H1 (cell line): ENCODE measurements around the gene ZBTB20. TPM values are rescaled to one million over a fixed set of nuclear protein-coding genes. Genes with fewer than 3 reads are reported as not detected.
A peak's percentile ranks its signal among the peaks of the same experiment; 100 is the strongest.

Source experiments
- CTCF ChIA-PET: fragments of 300-600 bp; sonication (Branson Sonifier 250); formaldehyde crosslinking; loops from one replicate; lab custom pipeline; 2021; ENCODE audit not compliant: partially characterized antibody; lab: Charles Lee
- POLR2A ChIA-PET: fragments of 300-600 bp; sonication (Branson Sonifier 250); formaldehyde crosslinking; loops from one replicate; lab custom pipeline; 2021; ENCODE audit warnings: inconsistent platforms; ENCODE audit not compliant: partially characterized antibody; lab: Charles Lee
- DNase-seq, 2 experiments: peaks; one replicate each; pipeline versions ENCODE4 v3.0.0 to v3.0.0-alpha.2; 2010 to 2022; ENCODE audit warnings: low spot score in 2 of 2, low read depth in 1 of 2, mixed read lengths in 1 of 2
- FAIRE-seq: peaks from 2 replicates; lab custom pipeline; 2011; peaks lifted over from hg19 to GRCh38; lab: Jason Lieb, UNC
- H2AFZ ChIP-seq: 2 replicates; pipeline ENCODE4 v1.8.1; 2012; ENCODE audit warnings: low read length, inconsistent platforms
- H2AK5ac ChIP-seq: 2 replicates; pipeline ENCODE4 v1.6.1; 2013; ENCODE audit warnings: low read depth, low read length
- H2BK120ac ChIP-seq: replicated peaks from 2 replicates; pipeline ENCODE3; 2013; ENCODE audit warnings: low read depth, low read length, inconsistent platforms
- H2BK12ac ChIP-seq: 2 replicates; pipeline ENCODE4 v1.6.1; 2013; ENCODE audit warnings: low read depth, low read length
- H2BK15ac ChIP-seq: 2 replicates; pipeline ENCODE4 v1.6.1; 2013; ENCODE audit warnings: low read length
- H2BK20ac ChIP-seq: 2 replicates; pipeline ENCODE4 v1.6.1; 2013; ENCODE audit warnings: low read length
- H2BK5ac ChIP-seq: 2 replicates; pipeline ENCODE4 v1.6.1; 2013; ENCODE audit warnings: low read depth, low read length
- H3K14ac ChIP-seq: 2 replicates; pipeline ENCODE4 v1.6.1; 2013; ENCODE audit warnings: inconsistent platforms; ENCODE audit not compliant: insufficient read length
- H3K18ac ChIP-seq: 2 replicates; pipeline ENCODE4 v1.6.1; 2013; ENCODE audit warnings: low read length; ENCODE audit errors: extremely low read depth
- H3K23ac ChIP-seq: 2 replicates; pipeline ENCODE4 v1.6.1; 2013; ENCODE audit warnings: inconsistent platforms; ENCODE audit not compliant: insufficient read length
- H3K23me2 ChIP-seq: 2 replicates; pipeline ENCODE4 v1.6.1; 2013; ENCODE audit warnings: low read depth, low read length
- H3K27ac ChIP-seq: 2 replicates; pipeline ENCODE4 v1.6.1; 2011; ENCODE audit warnings: low read depth, low read length, inconsistent platforms
- H3K27me3 ChIP-seq, 4 experiments: replicated peaks in 1 of 4; 1 replicate in 1 of 4; 2 replicates in 3 of 4; pipeline versions ENCODE4 v1.6.1 to v1.8.1; 2011 to 2013; ENCODE audit warnings: low read length in 3 of 4, mild to moderate bottlenecking in 3 of 4, inconsistent platforms in 2 of 4, mixed read lengths in 2 of 4, moderate library complexity in 1 of 4; ENCODE audit not compliant: control insufficient read depth in 3 of 4, insufficient read depth in 3 of 4; ENCODE audit errors: extremely low read depth in 1 of 4
- H3K36me3 ChIP-seq, 4 experiments: 2 replicates each; pipeline versions ENCODE4 v1.6.1 to v1.8.1; 2011 to 2013; ENCODE audit warnings: mild to moderate bottlenecking in 4 of 4, low read length in 3 of 4, moderate library complexity in 2 of 4, control low read depth in 1 of 4, inconsistent platforms in 1 of 4; ENCODE audit not compliant: insufficient read depth in 4 of 4, control insufficient read depth in 2 of 4
- H3K4ac ChIP-seq: replicated peaks from 2 replicates; pipeline ENCODE3; 2013; ENCODE audit warnings: low read length, low read depth, mixed read lengths, inconsistent platforms; ENCODE audit not compliant: insufficient read length
- H3K4me1 ChIP-seq, 4 experiments: replicated peaks in 1 of 4; 1 replicate in 1 of 4; 2 replicates in 3 of 4; pipeline versions ENCODE4 v1.6.1 to v1.8.1; 2011 to 2013; ENCODE audit warnings: low read length in 3 of 4, inconsistent platforms in 2 of 4, mixed read lengths in 1 of 4; ENCODE audit not compliant: insufficient read depth in 4 of 4, control insufficient read depth in 3 of 4
- H3K4me2 ChIP-seq, 2 experiments: 2 replicates each; pipeline versions ENCODE4 v1.6.1 to v1.8.1; 2011 to 2013; ENCODE audit warnings: low read depth in 2 of 2, low read length in 2 of 2, control low read depth in 1 of 2, inconsistent platforms in 1 of 2, mild to moderate bottlenecking in 1 of 2; ENCODE audit not compliant: insufficient read depth in 1 of 2
- H3K4me3 ChIP-seq, 4 experiments: fragments of 200-600, 300-600 bp in 1 of 4; sonication (generic), shearing (Covaris generic), sonication (Bioruptor Twin) in 1 of 4; 2 replicates each; pipeline versions ENCODE4 v1.5.1 to v1.8.1; 2011 to 2016; ENCODE audit warnings: low read length in 4 of 4, low read depth in 3 of 4, control low read depth in 2 of 4, inconsistent platforms in 2 of 4, mild to moderate bottlenecking in 2 of 4, mixed read lengths in 1 of 4, moderate library complexity in 1 of 4; ENCODE audit not compliant: insufficient read depth in 2 of 4; ENCODE audit errors: extremely low read depth in 1 of 4
- H3K56ac ChIP-seq: replicated peaks from 2 replicates; pipeline ENCODE3; 2013; ENCODE audit warnings: low read depth, mild to moderate bottlenecking, mixed read lengths, low read length, inconsistent platforms; ENCODE audit not compliant: insufficient read length
- H3K79me1 ChIP-seq: 2 replicates; pipeline ENCODE4 v1.6.1; 2013; ENCODE audit warnings: low read depth, low read length, control low read depth
- H3K79me2 ChIP-seq, 2 experiments: 2 replicates each; pipeline versions ENCODE4 v1.6.1 to v1.8.1; 2012 to 2013; ENCODE audit warnings: low read length in 2 of 2, mild to moderate bottlenecking in 2 of 2, inconsistent platforms in 1 of 2; ENCODE audit not compliant: insufficient read depth in 2 of 2, control insufficient read depth in 1 of 2
- H3K9ac ChIP-seq, 4 experiments: replicated peaks in 1 of 4; 1 replicate in 1 of 4; 2 replicates in 3 of 4; pipeline versions ENCODE4 v1.6.1 to v1.8.1; 2011 to 2013; ENCODE audit warnings: low read depth in 3 of 4, low read length in 3 of 4, control low read depth in 2 of 4, mild to moderate bottlenecking in 2 of 4, moderate library complexity in 2 of 4, inconsistent platforms in 1 of 4; ENCODE audit errors: extremely low read depth in 1 of 4
- H3K9me3 ChIP-seq, 2 experiments: 2 replicates each; pipeline versions ENCODE4 v1.6.1 to v1.8.1; 2012 to 2013; ENCODE audit warnings: mild to moderate bottlenecking in 2 of 2, moderate library complexity in 2 of 2, control low read depth in 1 of 2, inconsistent platforms in 1 of 2, low read depth in 1 of 2, low read length in 1 of 2, mixed read lengths in 1 of 2; ENCODE audit not compliant: insufficient read depth in 2 of 2
- H4K20me1 ChIP-seq, 2 experiments: replicated peaks in 1 of 2; 2 replicates each; pipeline versions ENCODE3 to v1.8.1; 2011 to 2013; ENCODE audit warnings: inconsistent platforms in 2 of 2, low read length in 2 of 2, mild to moderate bottlenecking in 1 of 2; ENCODE audit not compliant: insufficient read depth in 2 of 2, control insufficient read depth in 1 of 2
- H4K5ac ChIP-seq: 2 replicates; pipeline ENCODE4 v1.6.1; 2013; ENCODE audit warnings: low read length, low read depth, mixed read lengths, inconsistent platforms; ENCODE audit not compliant: insufficient read length
- H4K8ac ChIP-seq: 2 replicates; pipeline ENCODE4 v1.8.0; 2013; ENCODE audit warnings: mild to moderate bottlenecking, moderate library complexity, low read length, inconsistent platforms; ENCODE audit not compliant: insufficient read depth; ENCODE audit errors: extremely low read depth
- H4K91ac ChIP-seq: replicated peaks from 2 replicates; pipeline ENCODE3; 2013; ENCODE audit warnings: low read length, mixed read lengths, inconsistent platforms; ENCODE audit not compliant: insufficient read length
- WGBS, 2 experiments: shearing (Covaris generic) in 1 of 2; methylation state at CpG; one replicate each; pipeline versions ENCODE4 v1.1.6 to v1.1.7; 2013 to 2015; ENCODE audit warnings: low lambda C conversion rate in 2 of 2, mixed read lengths in 2 of 2, inconsistent platforms in 1 of 2, low coverage in 1 of 2, missing lambda C conversion rate in 1 of 2; ENCODE audit not compliant: insufficient replicate concordance in 2 of 2, insufficient coverage in 1 of 2, insufficient read length in 1 of 2; ENCODE audit errors: extremely low coverage in 1 of 2, missing lambda C conversion rate in 1 of 2; 5-methylcytosine and 5-hydroxymethylcytosine counted together
- polyA plus RNA-seq, 7 experiments: library from polyadenylated mRNA; depleted of rRNA in 3 of 7; stranded (reverse) in 5 of 7; unstranded in 2 of 7; fragments of >200 nt in 5 of 7; fragments of 200-250 nt in 2 of 7; gene quantifications; 1 replicate in 5 of 7; 2 replicates in 1 of 7; 4 replicates in 1 of 7; pipeline versions ENCODE4 v1.2.1 to v1.2.3, GENCODE V29; 2011 to 2013; ENCODE audit warnings: missing spikeins in 2 of 7, mixed read lengths in 2 of 7
- total RNA-seq: library from RNA; stranded (reverse); fragmentation: NEBNext Ultra II Directional; extraction: Animal tissue kit (Norgen Biotek cat#: 25700); gene quantifications from 2 replicates; pipeline ENCODE4 v1.2.1, GENCODE V29; 2021

ZBTB20 gene
- total and polyA plus RNA-seq, 2 of the 8 experiments (the other 6 are each of a cell fraction or from before 2014, with no cell fraction given), result 0.35 to 1.3 TPM

DNA sequence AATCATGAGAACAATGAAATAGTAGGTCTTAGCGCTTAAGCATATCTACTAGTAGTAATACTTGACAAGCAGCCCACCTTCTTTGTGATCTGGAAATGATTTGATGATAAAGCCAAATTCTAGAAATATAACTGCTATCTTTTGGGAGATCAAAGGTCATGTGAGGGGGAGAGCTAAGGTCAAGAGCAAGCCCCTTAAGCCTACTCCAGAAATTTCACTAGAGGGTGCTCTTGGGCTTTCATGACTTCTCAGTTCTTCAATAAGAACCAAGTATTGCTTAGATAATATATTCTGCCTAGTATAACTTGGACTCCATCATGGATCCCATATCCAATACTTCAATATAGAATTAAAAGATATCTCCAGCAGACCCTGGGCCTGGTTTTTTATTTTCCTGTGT lies 319.6 kb downstream of the ZBTB20 start:
- Histone ChIP-seq H3K23ac (no peak overlapping the region), H3K27ac (no peak overlapping the region), H2AFZ (no peak overlapping the region), H3K23me2 (no peaks in the 10 kb centered on the region), H4K20me1 (no peaks in the 10 kb centered on the region), H3K18ac (no peak overlapping the region), H4K8ac (no peak overlapping the region), H2BK15ac (no peak overlapping the region), H3K14ac (no peak overlapping the region), H4K5ac (no peak overlapping the region), H3K79me2 (no peaks in the 10 kb centered on the region), H3K36me3 (no peaks in the 10 kb centered on the region), H3K9ac (no peak overlapping the region), H3K4ac (no peak overlapping the region), H3K27me3 (no peaks in the 10 kb centered on the region), H3K4me3 (no peak overlapping the region), H2AK5ac (no peak overlapping the region), H3K56ac (no peak overlapping the region), H2BK12ac (no peak overlapping the region), H3K4me2 (no peak overlapping the region), H3K9me3 (no peaks in the 10 kb centered on the region), H4K91ac (no peak overlapping the region), H3K4me1 (no peaks in the 10 kb centered on the region), H2BK20ac (no peak overlapping the region), H3K79me1 (no peaks in the 10 kb centered on the region), H2BK5ac (no peak overlapping the region), H2BK120ac (no peak overlapping the region)
- FAIRE-seq (peak; percentile 90), DNase-seq (peak in 1 of 2 experiments; percentile 1)
- CTCF ChIA-PET, result interaction anchor here (0.6 to 1.4 kb wide), 19 partner anchors 11 to 986 kb away, joined by 3 to 7 read pairs (median 3); no protein-coding TSS in a partner anchor
- 87% methylated on average over 1 of the region's 1 CpG; no CpG with 5 or more reads in 1 of the 2 experiments for WGBS, 2 experiments
- POLR2A ChIA-PET, result no interaction called here
